Caki2 (cell line): Measurements from ENCODE around the gene ACADL. TPM values are rescaled to one million over a fixed set of nuclear protein-coding genes. Genes with fewer than 3 reads are reported as not detected.
A peak's percentile ranks its signal among the peaks of the same experiment; 100 is the strongest.
"Not testable (repeated sequence)": the region's sequence is repeated elsewhere in the genome, so short reads cannot be mapped to it uniquely, and the experiment has no call there.

ENCODE experiments used
- DNase-seq: peaks from one replicate; pipeline ENCODE4 v3.0.0-alpha.2; 2015; ENCODE audit warnings: low read depth
- in situ Hi-C: cut with HindIII; loops from 2 replicates; pipeline ENCODE4 v1.10.0; 2016; ENCODE audit warnings: low sequenced_read_pairs, low pct_unique_long_range_greater_than_20kb, mixed read lengths
- total RNA-seq: library from RNA; depleted of rRNA; stranded (reverse); fragments of >200 nt; shearing (Covaris generic); gene quantifications from 2 replicates; pipeline ENCODE4 v1.2.3, GENCODE V29; 2014; ENCODE audit warnings: low replicate concordance

Gene ACADL
- total RNA-seq, 1 experiment from 2014 or later, result not detected

GRCh38 chr2:210210185-210210584 lies 15.1 kb downstream of the ACADL start:
- in situ Hi-C loops, result no loop called here
- no peak for DNase-seq

GRCh38 chr2:210207929-210208328 lies 17.3 kb downstream of the ACADL start:
- DNase-seq, result no peak
- in situ Hi-C loops, result no loop called here

GRCh38 chr2:210203558-210203957 lies 21.7 kb downstream of the ACADL start:
- in situ Hi-C loops, result no loop called here

GRCh38 chr2:210203147-210203546 lies 22.1 kb downstream of the ACADL start:
- in situ Hi-C loops, result no loop called here
- no peak for DNase-seq

More at GRCh38 chr2:210203558-210203957, 21.7 kb downstream of the ACADL start:
- no peak for DNase-seq

- in situ Hi-C loops, result no loop called here
- DNase-seq, result no peak
Observed at GRCh38 chr2:210199854-210200253, 25.4 kb downstream of the ACADL start.

GRCh38 chr2:210199186-210199765 lies 26.0 kb downstream of the ACADL start:
- in situ Hi-C loops, result no loop called here

GRCh38 chr2:210198326-210198725 lies 26.9 kb downstream of the ACADL start:
- in situ Hi-C loops, result no loop called here

More at GRCh38 chr2:210199186-210199765, 26.0 kb downstream of the ACADL start:
- no peak for DNase-seq

GRCh38 chr2:210197720-210198119 lies 27.5 kb downstream of the ACADL start:
- in situ Hi-C loops, result no loop called here
- DNase-seq, result no peak

More at GRCh38 chr2:210198326-210198725, 26.9 kb downstream of the ACADL start:
- DNase-seq, result no peak

GRCh38 chr2:210195101-210195852 lies 30.0 kb downstream of the ACADL start:
- in situ Hi-C loops, result no loop called here

GRCh38 chr2:210190345-210190744 lies 34.9 kb downstream of the ACADL start:
- DNase-seq, result peak; percentile 47
- in situ Hi-C loops, result no loop called here

More at GRCh38 chr2:210195101-210195852, 30.0 kb downstream of the ACADL start:
- DNase-seq, result peak; percentile 30

- peak; percentile 78 for DNase-seq
- in situ Hi-C loops, result no loop called here
Observed at GRCh38 chr2:210189452-210190138, 35.7 kb downstream of the ACADL start.

GRCh38 chr2:210188755-210189154 lies 36.5 kb downstream of the ACADL start:
- in situ Hi-C loops, result no loop called here

GRCh38 chr2:210188190-210188589 lies 37.1 kb downstream of the ACADL start:
- in situ Hi-C loops, result no loop called here
- no peak for DNase-seq

More at GRCh38 chr2:210188755-210189154, 36.5 kb downstream of the ACADL start:
- DNase-seq, result no peak

GRCh38 chr2:210183936-210184335 lies 41.3 kb downstream of the ACADL start:
- DNase-seq, in situ Hi-C loops: not testable (repeated sequence)

GRCh38 chr2:210181606-210182088 lies 43.6 kb downstream of the ACADL start:
- in situ Hi-C loops, DNase-seq: not testable (repeated sequence)

- DNase-seq, in situ Hi-C loops: not testable (repeated sequence)
Observed at GRCh38 chr2:210181033-210181605, 44.1 kb downstream of the ACADL start.

GRCh38 chr2:210180477-210180876 lies 44.8 kb downstream of the ACADL start:
- no peak for DNase-seq
- in situ Hi-C loops, result no loop called here

GRCh38 chr2:210179351-210179990 lies 45.8 kb downstream of the ACADL start:
- DNase-seq, result no peak
- in situ Hi-C loops, result no loop called here
